HG02798 (cell line): ENCODE measurements around the gene RFTN2.
"Not testable (repeated sequence)": the region's sequence is repeated elsewhere in the genome, so short reads cannot be mapped to it uniquely, and the experiment has no call there.

ENCODE experiments used
- ATAC-seq: cut with Tn5 transposase; IDR thresholded peaks from one replicate; pipeline ENCODE4 v1.9.1; 2021; ENCODE audit warnings: mild to moderate bottlenecking; ENCODE audit not compliant: unreplicated experiment, poor library complexity

The RFTN2 gene

DNA sequence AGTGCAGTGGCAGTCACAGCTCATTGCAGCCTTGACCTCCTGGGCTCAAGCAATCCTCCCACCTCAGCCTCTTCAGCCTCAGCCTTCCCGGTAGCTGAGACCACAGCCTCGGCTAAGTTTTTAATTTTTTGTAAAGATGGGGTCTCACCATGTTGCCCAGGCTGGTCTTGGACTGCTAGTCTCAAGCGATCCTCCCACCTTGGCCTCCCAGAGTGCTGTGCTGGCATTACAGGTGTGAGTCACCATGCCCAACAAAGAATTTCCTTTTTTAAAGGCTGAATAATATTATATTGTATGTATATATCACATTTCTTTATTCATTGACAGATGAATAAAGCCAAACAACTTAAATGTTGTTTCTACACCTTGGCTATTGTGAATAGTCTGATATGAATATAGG, 117.0 kb downstream of the RFTN2 start:
- ATAC-seq, result no peak

DNA sequence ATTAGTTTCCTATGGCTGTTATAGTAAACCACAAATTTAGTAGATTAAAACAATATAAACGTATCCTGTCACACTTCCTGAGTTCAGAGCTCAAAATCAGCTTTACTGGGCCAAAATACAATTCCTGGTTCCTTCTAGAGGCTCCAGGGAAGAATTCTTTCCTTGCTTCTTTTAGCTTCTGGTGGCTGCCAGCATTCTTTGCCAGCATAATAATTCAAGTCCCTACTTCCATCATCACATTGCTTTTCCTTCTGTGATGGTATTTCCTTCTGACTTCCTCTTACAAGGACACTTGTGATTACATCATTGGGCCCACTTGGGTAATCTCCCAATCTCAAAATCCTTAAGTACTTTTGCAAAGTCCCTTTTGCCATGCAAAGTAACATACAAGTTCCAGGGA, 118.9 kb downstream of the RFTN2 start:
- ATAC-seq, result no peak

DNA sequence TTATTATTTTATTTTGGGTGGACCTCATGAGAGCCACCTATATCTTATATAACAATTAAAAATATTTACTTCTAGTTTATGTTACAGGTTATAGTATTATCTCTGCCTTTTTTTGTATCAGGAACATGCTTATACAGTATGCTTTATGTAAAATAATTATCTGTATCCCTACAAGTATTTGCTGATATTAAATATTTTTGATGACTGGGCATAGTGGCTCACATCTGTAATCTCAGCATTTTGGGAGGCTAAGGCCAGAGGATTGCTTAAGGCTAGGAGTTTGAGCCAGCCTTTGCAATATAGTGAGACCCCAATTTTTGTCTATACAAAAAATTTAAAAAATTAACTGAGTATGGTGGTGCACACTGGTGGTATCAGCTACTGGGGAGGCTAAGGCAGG, 119.9 kb downstream of the RFTN2 start:
- ATAC-seq, result no peak

- not testable (repeated sequence) for ATAC-seq
Measured at GRCh38 chr2:197551260-197551659, 124.1 kb downstream of the RFTN2 start.

DNA sequence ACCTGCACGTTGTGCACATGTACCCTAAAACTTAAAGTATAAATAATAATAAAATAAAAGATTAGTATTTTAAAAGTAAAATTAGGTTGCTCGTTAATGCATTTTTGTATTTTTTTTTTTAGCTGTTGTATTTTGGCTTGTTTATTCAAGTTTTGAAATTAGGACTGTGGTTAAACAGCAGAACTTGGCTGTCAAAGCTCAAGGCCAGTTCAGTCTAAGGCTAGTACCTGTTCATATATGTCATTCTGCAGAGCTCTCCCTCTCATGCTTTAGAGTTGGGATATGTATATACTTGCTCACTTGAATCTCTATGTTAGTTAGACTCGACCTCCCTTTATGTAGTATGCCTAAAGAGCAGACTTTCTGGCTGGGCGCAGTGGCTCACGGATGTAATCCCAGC, 126.8 kb downstream of the RFTN2 start:
- ATAC-seq, result no peak

DNA sequence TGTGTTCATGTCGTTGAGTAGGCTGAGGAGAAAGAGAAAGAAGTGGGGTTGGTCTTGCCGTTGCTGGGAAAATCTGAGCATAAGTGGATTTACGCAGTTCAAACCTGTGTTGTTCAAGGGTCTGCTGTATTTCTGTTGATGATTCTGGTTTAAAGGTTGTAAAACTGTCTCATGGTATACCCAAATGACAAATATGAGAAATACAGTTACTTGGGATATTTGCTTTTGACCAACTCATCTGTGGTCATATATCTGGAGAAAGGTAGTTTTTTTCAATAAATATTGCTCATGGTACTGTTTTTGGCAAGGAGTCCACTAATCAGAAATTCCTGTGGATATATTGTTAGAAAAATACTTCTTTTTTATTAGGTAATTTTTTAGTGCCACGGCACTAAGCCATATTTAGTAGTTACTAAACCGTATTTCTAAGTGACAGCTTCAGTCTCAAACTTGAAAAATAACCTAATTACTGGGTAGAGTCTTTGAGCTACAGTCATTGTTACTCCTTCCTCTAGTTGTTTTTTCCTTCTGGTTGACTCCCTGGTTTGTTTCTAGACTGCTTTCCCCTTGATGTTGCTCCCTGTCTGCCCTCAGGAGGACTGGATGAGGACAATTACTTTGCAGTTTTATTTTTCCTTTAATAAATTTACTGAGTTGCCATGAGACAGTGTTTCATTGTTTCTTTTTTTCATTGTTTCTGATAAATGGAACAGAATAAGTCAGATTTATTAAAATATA, 128.1 kb downstream of the RFTN2 start:
- no peak for ATAC-seq

DNA sequence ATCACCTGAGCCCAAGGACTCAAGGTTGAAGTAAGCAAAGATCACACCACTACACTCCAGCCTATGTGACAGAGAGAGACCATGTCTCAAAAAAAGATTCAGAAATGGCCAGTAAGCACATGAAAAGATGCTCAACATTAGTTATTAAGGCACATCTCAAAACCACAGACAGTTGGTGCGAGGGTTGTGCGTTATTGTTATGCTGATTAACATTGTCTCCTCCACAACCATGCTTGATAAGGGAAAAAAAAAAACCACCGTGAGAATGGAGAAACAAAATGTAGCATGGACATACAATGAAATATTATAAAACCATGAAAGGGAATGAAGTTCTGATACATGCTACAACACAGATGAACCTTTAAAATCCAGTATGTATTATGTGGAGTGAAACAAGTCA, 132.2 kb downstream of the RFTN2 start:
- ATAC-seq, result no peak

DNA sequence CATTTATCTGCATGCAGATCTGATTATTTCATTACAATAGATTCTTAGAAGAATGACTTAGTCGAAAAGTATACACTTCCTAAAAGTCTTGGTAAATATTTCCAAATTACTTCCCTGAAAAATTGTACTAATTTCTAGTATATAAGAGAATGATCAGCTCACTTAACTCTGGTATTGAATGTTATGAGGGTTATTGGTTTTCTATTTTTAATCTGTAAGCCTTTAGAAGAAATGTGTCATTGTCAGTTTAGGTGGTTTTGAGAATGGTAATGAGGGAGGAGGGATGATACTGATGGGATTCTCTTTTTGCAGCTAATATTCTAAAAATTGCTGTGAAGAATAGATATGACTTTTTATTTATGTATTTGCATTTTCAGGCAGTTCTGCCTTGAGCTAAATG, 135.7 kb downstream of the RFTN2 start:
- no peak for ATAC-seq

DNA sequence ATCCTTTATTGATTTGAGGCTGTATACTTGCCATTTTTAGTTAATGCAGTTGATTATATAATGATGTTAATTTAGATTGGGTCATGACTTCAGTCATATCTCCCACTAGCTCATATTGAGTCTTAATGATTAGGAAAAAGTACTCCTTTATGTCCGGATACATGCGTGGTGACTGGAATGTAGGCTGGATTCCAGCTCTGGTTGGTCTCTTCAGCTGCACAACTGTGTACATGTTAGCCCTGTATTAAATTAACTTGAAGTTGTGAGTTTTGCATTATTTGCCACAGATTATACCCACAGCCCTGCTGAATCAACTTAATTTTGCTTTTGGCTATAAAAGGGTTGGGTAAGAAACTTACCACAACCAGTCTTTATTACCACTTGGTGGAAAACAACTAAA, 137.0 kb downstream of the RFTN2 start:
- no peak for ATAC-seq
